Measurements from ENCODE around the gene GLIPR1.

DNA sequence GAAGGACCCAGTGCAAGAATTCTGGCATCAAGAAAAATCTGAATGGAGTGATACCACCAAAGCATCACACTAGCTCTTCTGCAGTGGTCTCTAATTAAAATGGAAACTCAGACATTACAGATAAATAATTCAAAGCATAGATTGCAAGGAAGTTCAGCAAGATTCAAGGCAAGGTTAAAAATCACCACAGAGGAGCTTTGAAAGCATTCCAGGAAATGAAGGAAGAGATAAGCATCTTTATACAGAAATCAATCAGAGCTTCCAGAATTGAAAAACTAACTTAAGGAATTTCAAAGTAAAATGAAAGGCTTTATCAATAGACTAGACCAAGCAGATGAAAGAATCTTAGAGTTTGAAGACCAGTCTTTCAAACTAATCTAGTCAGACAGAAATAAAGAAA, 20.4 kb upstream of the GLIPR1 start:
- TF ChIP-seq, protein P1, sequence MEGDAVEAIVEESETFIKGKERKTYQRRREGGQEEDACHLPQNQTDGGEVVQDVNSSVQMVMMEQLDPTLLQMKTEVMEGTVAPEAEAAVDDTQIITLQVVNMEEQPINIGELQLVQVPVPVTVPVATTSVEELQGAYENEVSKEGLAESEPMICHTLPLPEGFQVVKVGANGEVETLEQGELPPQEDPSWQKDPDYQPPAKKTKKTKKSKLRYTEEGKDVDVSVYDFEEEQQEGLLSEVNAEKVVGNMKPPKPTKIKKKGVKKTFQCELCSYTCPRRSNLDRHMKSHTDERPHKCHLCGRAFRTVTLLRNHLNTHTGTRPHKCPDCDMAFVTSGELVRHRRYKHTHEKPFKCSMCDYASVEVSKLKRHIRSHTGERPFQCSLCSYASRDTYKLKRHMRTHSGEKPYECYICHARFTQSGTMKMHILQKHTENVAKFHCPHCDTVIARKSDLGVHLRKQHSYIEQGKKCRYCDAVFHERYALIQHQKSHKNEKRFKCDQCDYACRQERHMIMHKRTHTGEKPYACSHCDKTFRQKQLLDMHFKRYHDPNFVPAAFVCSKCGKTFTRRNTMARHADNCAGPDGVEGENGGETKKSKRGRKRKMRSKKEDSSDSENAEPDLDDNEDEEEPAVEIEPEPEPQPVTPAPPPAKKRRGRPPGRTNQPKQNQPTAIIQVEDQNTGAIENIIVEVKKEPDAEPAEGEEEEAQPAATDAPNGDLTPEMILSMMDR (IDR thresholded peaks at IDR 0.05), result no peak
- no peak for TF ChIP-seq POLR2A (IDR thresholded peaks at IDR 0.05)

Measured in esophagus squamous epithelium (tissue), 4 donors.